DOHH2 (cell line): ENCODE measurements around the gene REEP6.

Experiments
- H3F3A ChIP-seq: fragments of 200-600 bp; sonication (generic), shearing (Covaris generic); 2 replicates; pipeline ENCODE4 v1.6.0; 2016; ENCODE audit warnings: antibody characterized with exemption, mild to moderate bottlenecking; ENCODE audit not compliant: control insufficient read depth, insufficient read depth
- H3K27ac ChIP-seq: fragments of 200-600 bp; sonication (generic); 2 replicates; pipeline ENCODE4 v1.5.1; 2014; ENCODE audit warnings: low read depth, mild to moderate bottlenecking, low read length, moderate library complexity
- H3K27me3 ChIP-seq: fragments of 200-600 bp; sonication (generic); 2 replicates; pipeline ENCODE4 v1.6.1; 2014; ENCODE audit warnings: mild to moderate bottlenecking, low read length, mixed read lengths; ENCODE audit not compliant: control insufficient read depth
- H3K36me3 ChIP-seq: fragments of 200-600 bp; sonication (generic); 2 replicates; pipeline ENCODE4 v1.6.1; 2014; ENCODE audit warnings: mild to moderate bottlenecking, low read length, moderate library complexity, mixed read lengths; ENCODE audit not compliant: control insufficient read depth
- H3K4me1 ChIP-seq: fragments of 200-600 bp; sonication (generic); 2 replicates; pipeline ENCODE4 v1.6.1; 2014; ENCODE audit warnings: mild to moderate bottlenecking, low read length, mixed read lengths; ENCODE audit not compliant: control insufficient read depth
- H3K4me2 ChIP-seq: fragments of 200-600 bp; sonication (generic); 2 replicates; pipeline ENCODE4 v1.6.0; 2014; ENCODE audit warnings: mild to moderate bottlenecking, low read length, moderate library complexity
- H3K4me3 ChIP-seq: fragments of 200-600 bp; sonication (generic); 2 replicates; pipeline ENCODE4 v1.5.1; 2014; ENCODE audit warnings: mild to moderate bottlenecking, low read length, mixed read lengths
- H3K79me2 ChIP-seq: fragments of 200-600 bp; sonication (generic); 2 replicates; pipeline ENCODE4 v1.6.1; 2014; ENCODE audit warnings: mild to moderate bottlenecking, low read length, mixed read lengths; ENCODE audit not compliant: control insufficient read depth
- H3K9me2 ChIP-seq: fragments of 200-600 bp; sonication (generic); replicated peaks from 2 replicates; pipeline ENCODE4 v1.6.1; 2014; ENCODE audit warnings: mild to moderate bottlenecking, low read length, mixed read lengths; ENCODE audit not compliant: control insufficient read depth
- H3K9me3 ChIP-seq: fragments of 200-600 bp; sonication (generic); 2 replicates; pipeline ENCODE4 v1.6.1; 2014; ENCODE audit warnings: antibody characterized with exemption, low read length, mixed read lengths; ENCODE audit not compliant: control insufficient read depth, insufficient read depth
- H4K20me1 ChIP-seq: fragments of 200-600 bp; sonication (generic); 2 replicates; pipeline ENCODE4 v1.6.0; 2014; ENCODE audit warnings: low read depth, mild to moderate bottlenecking, antibody characterized with exemption, low read length, moderate library complexity; ENCODE audit not compliant: control insufficient read depth, insufficient read depth
- EZH2phosphoT487 ChIP-seq: fragments of 200-600 bp; sonication (generic); IDR thresholded peaks from 2 replicates; pipeline ENCODE4 v1.6.1; 2017; ENCODE audit warnings: borderline replicate concordance, mild to moderate bottlenecking, antibody characterized with exemption, low read length, moderate library complexity, mixed read lengths
- TF ChIP-seq, protein P1 (sequence below): fragments of 200-600 bp; sonication (generic); IDR thresholded peaks from one replicate; pipeline ENCODE4 v1.5.1; 2014; ENCODE audit warnings: antibody characterized with exemption, mild to moderate bottlenecking, low read depth, low read length; ENCODE audit not compliant: poor library complexity, severe bottlenecking

REEP6 gene

DNA sequence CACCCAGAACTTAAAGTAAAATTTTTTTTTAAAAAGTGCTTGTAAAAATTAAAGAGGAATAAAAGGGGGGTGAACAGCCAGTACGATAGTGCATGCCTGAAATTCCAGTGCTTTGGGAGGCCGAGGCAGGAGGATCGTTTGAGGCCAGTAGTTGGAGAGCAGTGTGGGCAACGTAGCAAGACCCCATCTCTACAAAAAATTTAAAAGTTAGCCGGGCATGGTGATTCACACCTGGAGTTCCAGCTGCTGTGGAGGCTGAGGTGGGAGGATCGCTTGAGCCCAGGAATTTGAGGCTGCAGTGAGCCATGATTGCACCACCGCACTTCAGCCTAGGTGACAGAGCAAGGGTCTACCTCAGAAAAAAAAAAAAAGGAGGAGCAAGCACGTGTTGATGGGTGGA is 14.0 kb downstream of the REEP6 start:
- Histone ChIP-seq H3K79me2 (no peaks in the 10 kb centered on the region), H3K27ac (no peak overlapping the region), H3K4me3 (no peak overlapping the region), H3K4me1 (peaks cover 5% of the 10 kb centered on the region), H3K4me2 (no peak overlapping the region), H3F3A (0 out of 2 replicates have a peak, but pooled peaks cover 2% of the 10 kb centered on the region), H3K9me2 (no peaks in the 10 kb centered on the region), H3K36me3 (no peaks in the 10 kb centered on the region), H3K27me3 (peaks cover 10% of the 10 kb centered on the region), H3K9me3 (peaks cover 6% of the 10 kb centered on the region; the same call in 1 of the 2 replicates), H4K20me1 (no peaks in the 10 kb centered on the region)
- TF ChIP-seq EZH2phosphoT487, result no peak
- TF ChIP-seq, protein P1, sequence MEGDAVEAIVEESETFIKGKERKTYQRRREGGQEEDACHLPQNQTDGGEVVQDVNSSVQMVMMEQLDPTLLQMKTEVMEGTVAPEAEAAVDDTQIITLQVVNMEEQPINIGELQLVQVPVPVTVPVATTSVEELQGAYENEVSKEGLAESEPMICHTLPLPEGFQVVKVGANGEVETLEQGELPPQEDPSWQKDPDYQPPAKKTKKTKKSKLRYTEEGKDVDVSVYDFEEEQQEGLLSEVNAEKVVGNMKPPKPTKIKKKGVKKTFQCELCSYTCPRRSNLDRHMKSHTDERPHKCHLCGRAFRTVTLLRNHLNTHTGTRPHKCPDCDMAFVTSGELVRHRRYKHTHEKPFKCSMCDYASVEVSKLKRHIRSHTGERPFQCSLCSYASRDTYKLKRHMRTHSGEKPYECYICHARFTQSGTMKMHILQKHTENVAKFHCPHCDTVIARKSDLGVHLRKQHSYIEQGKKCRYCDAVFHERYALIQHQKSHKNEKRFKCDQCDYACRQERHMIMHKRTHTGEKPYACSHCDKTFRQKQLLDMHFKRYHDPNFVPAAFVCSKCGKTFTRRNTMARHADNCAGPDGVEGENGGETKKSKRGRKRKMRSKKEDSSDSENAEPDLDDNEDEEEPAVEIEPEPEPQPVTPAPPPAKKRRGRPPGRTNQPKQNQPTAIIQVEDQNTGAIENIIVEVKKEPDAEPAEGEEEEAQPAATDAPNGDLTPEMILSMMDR, result no peak

DNA sequence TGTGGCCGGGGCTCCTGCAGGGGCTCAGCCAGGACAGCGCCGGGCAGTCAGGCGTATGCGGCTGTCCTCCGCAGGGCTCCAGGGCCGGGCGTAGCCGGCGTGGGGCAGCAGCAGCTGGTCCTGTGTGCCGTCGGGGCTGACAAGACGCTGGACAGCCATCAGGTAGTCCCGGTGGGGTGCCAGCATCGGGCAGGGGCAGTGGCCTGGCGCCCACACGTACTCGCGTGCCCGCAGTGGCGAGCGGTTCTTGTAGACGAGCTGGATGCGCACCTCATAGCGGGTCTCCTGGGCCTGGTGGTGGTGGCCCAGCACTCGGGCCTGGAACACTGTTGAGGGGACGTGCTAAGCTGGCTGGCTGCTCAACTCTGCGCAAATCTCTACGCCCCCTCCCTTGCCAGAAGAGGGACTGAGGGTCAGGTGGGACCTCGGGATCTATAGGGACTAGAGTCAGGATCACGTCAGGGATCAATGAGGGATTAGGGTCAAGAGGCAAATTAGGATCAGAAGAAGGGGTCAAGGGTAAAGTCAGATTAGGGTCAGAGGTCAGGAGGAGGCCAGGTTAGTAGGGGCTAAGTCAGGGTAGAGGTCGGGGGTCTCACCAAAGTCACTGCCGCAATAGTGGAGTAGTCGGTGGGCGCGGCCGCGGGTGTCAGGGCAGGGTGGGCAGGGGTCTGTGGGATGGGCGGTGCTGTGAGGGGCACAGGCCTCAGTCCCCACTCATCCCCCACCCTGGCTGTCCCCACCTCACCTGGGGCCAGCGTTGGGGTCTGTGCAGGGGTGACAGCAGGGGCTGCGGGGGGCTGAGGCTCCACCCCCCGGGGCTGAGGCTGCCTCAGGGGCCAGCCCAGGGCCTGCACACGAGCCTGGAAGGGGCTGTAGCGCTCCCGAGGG is 15.3 kb downstream of the REEP6 start:
- no peaks in the 10 kb centered on the region for H3K79me2 ChIP-seq
- H4K20me1 ChIP-seq, result no peaks in the 10 kb centered on the region
- no peaks in the 10 kb centered on the region for H3K36me3 ChIP-seq
- peaks cover 5% of the 10 kb centered on the region for H3K4me1 ChIP-seq
- peaks cover 6% of the 10 kb centered on the region; the same call in 1 of the 2 replicates for H3K9me3 ChIP-seq
- TF ChIP-seq, protein P1, result no peak
- TF ChIP-seq EZH2phosphoT487, result no peak
- no peak overlapping the region for H3K4me3 ChIP-seq
- H3F3A ChIP-seq, result 0 out of 2 replicates have a peak, but pooled peaks cover 2% of the 10 kb centered on the region
- H3K27ac ChIP-seq, result no peak overlapping the region
- no peaks in the 10 kb centered on the region for H3K9me2 ChIP-seq
- H3K4me2 ChIP-seq, result no peak overlapping the region
- peaks cover 20% of the 10 kb centered on the region for H3K27me3 ChIP-seq

DNA sequence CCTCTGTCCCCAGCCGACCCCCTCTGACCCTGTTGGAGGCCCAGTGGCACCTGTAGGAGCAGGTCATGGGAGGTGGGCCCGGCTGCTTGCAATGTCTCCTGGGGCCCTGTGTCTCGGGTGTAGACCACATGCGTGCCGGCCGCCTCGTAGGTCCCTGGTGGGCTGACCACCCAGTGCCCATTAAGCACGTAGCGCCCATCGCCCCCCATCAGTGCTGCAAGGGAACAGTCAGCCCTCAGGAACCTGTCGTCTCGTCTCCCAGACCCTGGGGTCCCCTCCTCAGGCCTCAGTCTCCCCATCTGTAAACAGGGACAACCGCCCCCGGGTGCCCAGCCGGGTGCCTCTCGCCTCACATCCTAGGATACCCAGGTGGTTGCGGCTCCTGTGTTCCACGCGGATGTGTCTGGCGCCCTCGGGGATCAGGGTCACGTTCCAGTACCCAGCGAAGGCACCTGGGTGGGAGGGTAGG is 16.2 kb downstream of the REEP6 start:
- no peak overlapping the region for H3K27ac ChIP-seq
- no peaks in the 10 kb centered on the region for H3K9me2 ChIP-seq
- H3K9me3 ChIP-seq, result peaks cover 6% of the 10 kb centered on the region; the same call in 1 of the 2 replicates
- H3K4me3 ChIP-seq, result no peak overlapping the region
- TF ChIP-seq, protein P1, result no peak
- TF ChIP-seq EZH2phosphoT487, result no peak
- no peaks in the 10 kb centered on the region for H3K79me2 ChIP-seq
- peaks cover 28% of the 10 kb centered on the region for H3K27me3 ChIP-seq
- H3F3A ChIP-seq, result 0 out of 2 replicates have a peak, but pooled peaks cover 2% of the 10 kb centered on the region
- H3K4me1 ChIP-seq, result peaks cover 5% of the 10 kb centered on the region
- no peak overlapping the region for H3K4me2 ChIP-seq
- H4K20me1 ChIP-seq, result no peaks in the 10 kb centered on the region
- no peaks in the 10 kb centered on the region for H3K36me3 ChIP-seq
